Osteoblast (primary cell): Measurements from ENCODE around the gene C6orf89. TPM values are rescaled to one million over a fixed set of nuclear protein-coding genes. Genes with fewer than 3 reads are reported as not detected.
"Not testable (repeated sequence)": the region's sequence is repeated elsewhere in the genome, so short reads cannot be mapped to it uniquely, and the experiment has no call there.

ENCODE experiments used
- DNase-seq: peaks from one replicate; pipeline ENCODE4 v3.0.0; 2011; ENCODE audit warnings: low spot score, mixed read lengths; ENCODE audit not compliant: insufficient read length; ENCODE audit errors: missing footprints
- H2AFZ ChIP-seq: 2 replicates; pipeline ENCODE4 v1.6.0; 2011; ENCODE audit warnings: mild to moderate bottlenecking, low read length
- H3K27ac ChIP-seq: 2 replicates; pipeline ENCODE4 v1.5.1; 2011; ENCODE audit warnings: mild to moderate bottlenecking, low read depth, low read length, moderate library complexity
- H3K27me3 ChIP-seq: 2 replicates; pipeline ENCODE4 v1.6.0; 2012; ENCODE audit warnings: mild to moderate bottlenecking, control low read depth, inconsistent platforms, low read length, moderate library complexity; ENCODE audit not compliant: insufficient read depth
- H3K36me3 ChIP-seq: 2 replicates; pipeline ENCODE4 v1.5.1; 2011; ENCODE audit warnings: mild to moderate bottlenecking, low read length, control low read depth, moderate library complexity; ENCODE audit not compliant: insufficient read depth
- H3K4me1 ChIP-seq: 2 replicates; pipeline ENCODE4 v1.5.1; 2011; ENCODE audit warnings: mild to moderate bottlenecking, low read length, control low read depth, moderate library complexity; ENCODE audit not compliant: insufficient read depth
- H3K4me2 ChIP-seq: 2 replicates; pipeline ENCODE4 v1.6.0; 2011; ENCODE audit warnings: mild to moderate bottlenecking, low read length; ENCODE audit not compliant: insufficient read depth
- H3K4me3 ChIP-seq: fragments of 200-600 bp; sonication (generic); 3 replicates; pipeline ENCODE4 v1.5.1; 2012; ENCODE audit warnings: mild to moderate bottlenecking, low read length, inconsistent platforms; ENCODE audit not compliant: insufficient read depth
- H3K79me2 ChIP-seq: 2 replicates; pipeline ENCODE4 v1.6.0; 2012; ENCODE audit warnings: mild to moderate bottlenecking, low read length, control low read depth, inconsistent platforms; ENCODE audit not compliant: insufficient read depth
- H3K9me3 ChIP-seq: 2 replicates; pipeline ENCODE4 v1.5.1; 2011; ENCODE audit warnings: low read depth, low read length, control low read depth
- H4K20me1 ChIP-seq: 2 replicates; pipeline ENCODE4 v1.6.0; 2012; ENCODE audit warnings: mild to moderate bottlenecking, low read length, control low read depth; ENCODE audit not compliant: insufficient read depth
- CTCF ChIP-seq: IDR thresholded peaks from 2 replicates; pipeline ENCODE4 v1.5.1; 2011; ENCODE audit warnings: mild to moderate bottlenecking, low read depth, low read length, moderate library complexity; ENCODE audit errors: extremely low read depth
- total RNA-seq: library from RNA; depleted of rRNA; stranded (reverse); fragments of >200 nt; gene quantifications from 2 replicates; pipeline ENCODE4 v1.2.3, GENCODE V29; 2012

Gene C6orf89
- total RNA-seq, 1 donor, result 59.0 TPM

GRCh38 chr6:36940027-36940426 lies 54.3 kb downstream of the C6orf89 start:
- no peak for TF ChIP-seq CTCF
- H2AFZ ChIP-seq, result no peak overlapping the region
- no peaks in the 10 kb centered on the region for H3K36me3 ChIP-seq
- no peak overlapping the region for H3K4me2 ChIP-seq
- no peak overlapping the region for H3K27ac ChIP-seq
- H3K4me3 ChIP-seq, result no peak overlapping the region
- H4K20me1 ChIP-seq, result no peaks in the 10 kb centered on the region
- H3K79me2 ChIP-seq, result no peaks in the 10 kb centered on the region
- no peaks in the 10 kb centered on the region for H3K9me3 ChIP-seq
- DNase-seq, result no peak
- H3K27me3 ChIP-seq, result no peaks in the 10 kb centered on the region
- peaks cover 13% of the 10 kb centered on the region for H3K4me1 ChIP-seq

- not testable (repeated sequence) for H3K79me2 ChIP-seq, H2AFZ ChIP-seq, H3K9me3 ChIP-seq, H3K27ac ChIP-seq, H3K4me2 ChIP-seq, H3K36me3 ChIP-seq, H3K27me3 ChIP-seq, DNase-seq, H4K20me1 ChIP-seq, H3K4me3 ChIP-seq
- peaks cover 13% of the 10 kb centered on the region for H3K4me1 ChIP-seq
Observed at GRCh38 chr6:36941561-36941960, 55.8 kb downstream of the C6orf89 start.

GRCh38 chr6:36942329-36942728 lies 56.6 kb downstream of the C6orf89 start:
- H2AFZ ChIP-seq, DNase-seq, H3K27me3 ChIP-seq, H3K79me2 ChIP-seq, H4K20me1 ChIP-seq, H3K27ac ChIP-seq, H3K4me2 ChIP-seq, H3K36me3 ChIP-seq, H3K9me3 ChIP-seq, H3K4me3 ChIP-seq: not testable (repeated sequence)
- peaks cover 13% of the 10 kb centered on the region for H3K4me1 ChIP-seq

GRCh38 chr6:36944650-36945049 lies 58.9 kb downstream of the C6orf89 start:
- no peak overlapping the region for H2AFZ ChIP-seq
- H3K9me3 ChIP-seq, result no peaks in the 10 kb centered on the region
- H3K4me3 ChIP-seq, result no peak overlapping the region
- H3K4me2 ChIP-seq, result no peak overlapping the region
- no peaks in the 10 kb centered on the region for H3K36me3 ChIP-seq
- peak; percentile 76 for DNase-seq
- no peak overlapping the region for H3K27ac ChIP-seq
- peaks cover 5% of the 10 kb centered on the region for H3K4me1 ChIP-seq
- no peak for TF ChIP-seq CTCF
- H4K20me1 ChIP-seq, result no peaks in the 10 kb centered on the region
- no peaks in the 10 kb centered on the region for H3K79me2 ChIP-seq
- H3K27me3 ChIP-seq, result no peaks in the 10 kb centered on the region

- H3K4me2 ChIP-seq, result no peak overlapping the region
- H3K79me2 ChIP-seq, result no peaks in the 10 kb centered on the region
- no peaks in the 10 kb centered on the region for H3K9me3 ChIP-seq
- H3K4me3 ChIP-seq, result no peak overlapping the region
- H3K27ac ChIP-seq, result no peak overlapping the region
- no peak overlapping the region for H2AFZ ChIP-seq
- no peaks in the 10 kb centered on the region for H3K27me3 ChIP-seq
- H3K4me1 ChIP-seq, result peaks cover 10% of the 10 kb centered on the region
- H4K20me1 ChIP-seq, result no peaks in the 10 kb centered on the region
- H3K36me3 ChIP-seq, result no peaks in the 10 kb centered on the region
- DNase-seq, result no peak
- no peak for TF ChIP-seq CTCF
Observed at GRCh38 chr6:36945301-36945700, 59.5 kb downstream of the C6orf89 start.
